ENCODE measurements around the gene KIF2A. TPM values are rescaled to one million over a fixed set of nuclear protein-coding genes. Genes with fewer than 3 reads are reported as not detected.

KIF2A gene
- total and polyA plus RNA-seq, 2 of the 4 experiments (the other 2 are of a cell fraction), result 23.6 to 37.3 TPM

DNA sequence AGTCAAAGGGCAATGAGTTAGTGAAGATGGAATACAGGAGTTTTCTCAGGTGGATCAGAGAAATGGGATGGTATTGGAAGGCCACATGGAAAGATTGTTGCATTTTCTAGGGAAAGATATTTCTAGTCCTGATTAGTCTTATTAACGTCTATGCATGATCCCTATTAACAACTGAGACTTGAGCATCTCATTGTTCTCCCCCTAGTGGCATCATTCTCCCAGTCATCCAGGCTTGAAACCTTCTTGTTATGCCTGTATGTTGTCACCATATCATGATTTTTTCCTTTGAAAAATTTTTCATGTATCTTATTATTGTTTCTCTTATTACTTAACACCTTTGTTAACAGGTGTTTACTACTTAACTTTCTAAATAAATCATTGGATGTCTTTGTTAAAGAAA lies 34.4 kb downstream of the KIF2A start:
- Histone ChIP-seq H3K14ac (replicated peaks; ENCODE audit: low read depth, low read length) (no peak overlapping the region), H3K56ac (ENCODE audit: extremely low read depth, insufficient read depth, low read length) (no peak overlapping the region), H2BK20ac (ENCODE audit: low read depth, low read length) (no peak overlapping the region), H3K4me1 (ENCODE audit: control insufficient read depth, insufficient read depth, low read length) (no peaks in the 10 kb centered on the region), H3K79me1 (ENCODE audit: low read depth in 1 of 2, low read length in 2 of 2) (peaks cover 24 to 48% of the 10 kb centered on the region in 2 experiments), H2BK15ac (ENCODE audit: low read depth, low read length) (no peak overlapping the region), H3K36me3 (ENCODE audit: control insufficient read depth, insufficient read depth, low read length) (no peaks in the 10 kb centered on the region; the same call in 1 of the 2 replicates), H3K18ac (ENCODE audit: low read depth, low read length) (no peak overlapping the region), H3K9ac (ENCODE audit: low read depth, low read length) (no peak overlapping the region), H3K9me1 (ENCODE audit: insufficient read depth, low read length) (peaks cover 9% of the 10 kb centered on the region), H4K8ac (ENCODE audit: low read depth in 2 of 2, low read length in 2 of 2) (no peak overlapping the region), H2BK5ac (ENCODE audit: low read depth, low read length, poor library complexity, severe bottlenecking) (no peak overlapping the region), H4K5ac (ENCODE audit: low read depth, low read length) (no peak overlapping the region), H2AFZ (replicated peaks; ENCODE audit: low read length, poor library complexity) (no peak overlapping the region), H3K4me3 (ENCODE audit: insufficient read depth, low read depth, low read length) (no peak overlapping the region), H3K4me2 (ENCODE audit: low read depth, low read length) (no peak overlapping the region), H4K91ac (ENCODE audit: insufficient read depth, low read depth, low read length) (no peak overlapping the region), H3K9me3 (ENCODE audit: control insufficient read depth, insufficient read depth, low read length) (no peaks in the 10 kb centered on the region), H2BK120ac (ENCODE audit: low read depth, low read length) (no peak overlapping the region), H4K20me1 (ENCODE audit: insufficient read depth, low read length) (peaks cover 25% of the 10 kb centered on the region), H2AK5ac (ENCODE audit: low read depth, low read length) (no peak overlapping the region), H3K27me3 (ENCODE audit: control insufficient read depth, insufficient read depth, low read length) (no peaks in the 10 kb centered on the region), H2AK9ac (replicated peaks; ENCODE audit: low read depth, low read length, poor library complexity) (no peak overlapping the region), H3K27ac (ENCODE audit: insufficient read depth, low read length) (no peak overlapping the region), H3K4ac (ENCODE audit: low read depth, low read length) (no peak overlapping the region), H3K23ac (ENCODE audit: low read depth, low read length) (no peak overlapping the region)
- POLR2A ChIA-PET (ENCODE audit: unreplicated experiment), result no interaction called here
- CTCF ChIA-PET, result no interaction called here
- peak; percentile 16 for DNase-seq
- in situ Hi-C loops (cut with MboI; ENCODE audit: low sequenced_read_pairs), result no loop called here
- no TSS peak for BruUV-seq (replicated peaks)
- 0 out of 2 replicates have a peak, but pooled peaks have one; percentile 6 for TF ChIP-seq RAD21 (IDR thresholded peaks at IDR 0.05; ENCODE audit: low read length)
- no peak for TF ChIP-seq SMC3 (IDR thresholded peaks at IDR 0.05; ENCODE audit: low read depth, low read length)
- TF ChIP-seq MAZ (IDR thresholded peaks at IDR 0.05; ENCODE audit: borderline replicate concordance, low read depth, low read length), result no peak
- TF ChIP-seq POLR2A (IDR thresholded peaks at IDR 0.05; ENCODE audit: low read depth, low read length), result no peak
- TF ChIP-seq, protein P1, sequence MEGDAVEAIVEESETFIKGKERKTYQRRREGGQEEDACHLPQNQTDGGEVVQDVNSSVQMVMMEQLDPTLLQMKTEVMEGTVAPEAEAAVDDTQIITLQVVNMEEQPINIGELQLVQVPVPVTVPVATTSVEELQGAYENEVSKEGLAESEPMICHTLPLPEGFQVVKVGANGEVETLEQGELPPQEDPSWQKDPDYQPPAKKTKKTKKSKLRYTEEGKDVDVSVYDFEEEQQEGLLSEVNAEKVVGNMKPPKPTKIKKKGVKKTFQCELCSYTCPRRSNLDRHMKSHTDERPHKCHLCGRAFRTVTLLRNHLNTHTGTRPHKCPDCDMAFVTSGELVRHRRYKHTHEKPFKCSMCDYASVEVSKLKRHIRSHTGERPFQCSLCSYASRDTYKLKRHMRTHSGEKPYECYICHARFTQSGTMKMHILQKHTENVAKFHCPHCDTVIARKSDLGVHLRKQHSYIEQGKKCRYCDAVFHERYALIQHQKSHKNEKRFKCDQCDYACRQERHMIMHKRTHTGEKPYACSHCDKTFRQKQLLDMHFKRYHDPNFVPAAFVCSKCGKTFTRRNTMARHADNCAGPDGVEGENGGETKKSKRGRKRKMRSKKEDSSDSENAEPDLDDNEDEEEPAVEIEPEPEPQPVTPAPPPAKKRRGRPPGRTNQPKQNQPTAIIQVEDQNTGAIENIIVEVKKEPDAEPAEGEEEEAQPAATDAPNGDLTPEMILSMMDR (conservative IDR thresholded peaks at IDR 0.05; ENCODE audit: low read depth, low read length), result peak; percentile 24; the same call in 1 of the 2 replicates
- intact Hi-C loops (cut with micrococcal nuclease), result no loop called here
- dilution Hi-C loops (cut with HindIII; ENCODE audit: low sequenced_read_pairs, unreplicated experiment), result no loop called here
- WGBS, 2 experiments (ENCODE audit: extremely low coverage in 2 of 2, insufficient read length in 1 of 2), result no CpG with 5 or more reads among the region's 1 CpG
- ATAC-seq (ENCODE audit: low read depth), result no peak

Measured in IMR-90 (cell line).